HG03439 (cell line): ENCODE data around the gene CELSR3.

Source experiments
- ATAC-seq: cut with Tn5 transposase; IDR thresholded peaks from one replicate; pipeline ENCODE4 v1.9.1; 2021; ENCODE audit warnings: mild to moderate bottlenecking, moderate library complexity; ENCODE audit not compliant: unreplicated experiment

CELSR3 gene

GRCh38 chr3:48686538-48687219 lies 24.0 kb upstream of the CELSR3 start:
- no peak for ATAC-seq

- peak; percentile 76 for ATAC-seq
Measured at GRCh38 chr3:48685603-48686511, 23.2 kb upstream of the CELSR3 start, which contains the start of gene NCKIPSD. TSS of gene NCKIPSD (minus strand) at chr3:48685915. CDS start at chr3:48685807, 108 bp downstream.

GRCh38 chr3:48685293-48685602 lies 22.6 kb upstream of the CELSR3 start:
- no peak for ATAC-seq

- no peak for ATAC-seq
Measured at GRCh38 chr3:48684480-48685143, 21.9 kb upstream of the CELSR3 start.

- no peak for ATAC-seq
Measured at GRCh38 chr3:48684054-48684349, 21.3 kb upstream of the CELSR3 start.

- ATAC-seq = no peak
Measured at GRCh38 chr3:48682786-48683185, 20.1 kb upstream of the CELSR3 start.

- ATAC-seq = no peak
Measured at GRCh38 chr3:48681974-48682610, 19.4 kb upstream of the CELSR3 start.

GRCh38 chr3:48681541-48681880 lies 18.8 kb upstream of the CELSR3 start:
- ATAC-seq = no peak

- no peak for ATAC-seq
Measured at GRCh38 chr3:48680811-48681540, 18.3 kb upstream of the CELSR3 start.

GRCh38 chr3:48679411-48680391 lies 17.0 kb upstream of the CELSR3 start:
- no peak for ATAC-seq

- ATAC-seq = no peak
Measured at GRCh38 chr3:48678566-48679380, 16.1 kb upstream of the CELSR3 start.

- ATAC-seq = no peak
Measured at GRCh38 chr3:48678056-48678455, 15.4 kb upstream of the CELSR3 start.

- ATAC-seq = no peak
Measured at GRCh38 chr3:48674505-48674904, 11.8 kb upstream of the CELSR3 start.

- no peak for ATAC-seq
Measured at GRCh38 chr3:48672522-48672921, 9.8 kb upstream of the CELSR3 start.

GRCh38 chr3:48664929-48665328 lies 2.2 kb upstream of the CELSR3 start:
- no peak for ATAC-seq

- no peak for ATAC-seq
Measured at GRCh38 chr3:48664313-48664644, 1.6 kb upstream of the CELSR3 start.

GRCh38 chr3:48663489-48664312 lies 1.0 kb upstream of the CELSR3 start:
- peak; percentile 83 for ATAC-seq

GRCh38 chr3:48662145-48662752 lies 437 bp downstream of the CELSR3 start:
- ATAC-seq = no peak
